Measurements from ENCODE around the gene PSMF1.
A peak's percentile ranks its signal among the peaks of the same experiment; 100 is the strongest.
"Not testable (repeated sequence)": the region's sequence is repeated elsewhere in the genome, so short reads cannot be mapped to it uniquely, and the experiment has no call there.

Gene PSMF1

DNA sequence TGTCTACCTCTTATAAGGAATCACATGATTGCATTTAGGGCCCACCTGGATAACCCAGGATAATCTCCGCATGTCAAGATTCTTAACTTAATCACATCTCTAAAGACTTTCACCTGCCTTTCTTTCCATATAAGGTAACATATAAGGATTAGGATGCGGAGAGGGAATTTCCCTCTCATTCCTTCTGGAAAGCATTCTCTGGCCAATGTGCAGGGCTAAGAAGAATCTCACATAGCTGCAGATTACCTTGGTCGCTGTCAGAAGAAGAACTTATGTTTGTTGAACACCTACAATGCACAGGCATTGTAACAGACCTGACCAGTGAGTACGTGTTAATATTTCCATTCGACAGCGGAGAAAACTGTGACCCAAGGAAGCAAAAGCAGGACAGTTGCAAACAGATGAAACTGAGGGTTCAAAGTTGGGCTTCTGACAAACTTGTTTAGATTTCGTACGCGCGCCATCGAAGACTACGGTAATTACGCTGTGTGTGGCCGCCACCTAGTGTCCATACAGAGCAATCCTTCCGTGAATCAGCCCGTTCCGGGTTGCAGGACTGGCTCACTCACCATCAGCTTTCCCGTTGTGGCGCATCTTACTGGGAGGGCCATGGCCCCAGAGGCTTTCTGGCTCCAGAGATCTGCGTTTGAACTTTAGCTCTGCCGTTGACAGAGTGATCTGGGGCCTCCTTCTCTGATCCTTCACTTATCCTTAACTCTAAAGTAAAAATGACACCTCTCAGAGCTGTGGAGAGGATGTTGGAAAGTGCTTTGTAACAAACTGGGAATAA, 94.4 kb downstream of the PSMF1 start:
- Histone ChIP-seq H4K20me1 (ENCODE audit: insufficient read depth, low read length) (no peaks in the 10 kb centered on the region), H3K9me3 (ENCODE audit: low read length) (no peaks in the 10 kb centered on the region), H3K4me1 (ENCODE audit: insufficient read depth, low read length, severe bottlenecking) (no peaks in the 10 kb centered on the region), H2AFZ (ENCODE audit: low read length) (no peak overlapping the region), H3K4me3 (ENCODE audit: low read depth, low read length, poor library complexity, severe bottlenecking) (no peak overlapping the region), H3K79me2 (ENCODE audit: insufficient read depth, low read length) (no peaks in the 10 kb centered on the region), H3F3A (ENCODE audit: insufficient read depth, low read length) (no peaks in the 10 kb centered on the region), H3K4me2 (ENCODE audit: low read length) (no peak overlapping the region), H3K27ac (ENCODE audit: low read depth, low read length, poor library complexity, severe bottlenecking) (no peak overlapping the region), H3K36me3 (ENCODE audit: insufficient read depth, low read length) (no peaks in the 10 kb centered on the region), H3K9me2 (ENCODE audit: low read depth, low read length) (no peaks in the 10 kb centered on the region), H3K9ac (ENCODE audit: low read length) (no peak overlapping the region), H3K27me3 (ENCODE audit: insufficient read depth, low read length) (no peaks in the 10 kb centered on the region)
- TF ChIP-seq, protein P1, sequence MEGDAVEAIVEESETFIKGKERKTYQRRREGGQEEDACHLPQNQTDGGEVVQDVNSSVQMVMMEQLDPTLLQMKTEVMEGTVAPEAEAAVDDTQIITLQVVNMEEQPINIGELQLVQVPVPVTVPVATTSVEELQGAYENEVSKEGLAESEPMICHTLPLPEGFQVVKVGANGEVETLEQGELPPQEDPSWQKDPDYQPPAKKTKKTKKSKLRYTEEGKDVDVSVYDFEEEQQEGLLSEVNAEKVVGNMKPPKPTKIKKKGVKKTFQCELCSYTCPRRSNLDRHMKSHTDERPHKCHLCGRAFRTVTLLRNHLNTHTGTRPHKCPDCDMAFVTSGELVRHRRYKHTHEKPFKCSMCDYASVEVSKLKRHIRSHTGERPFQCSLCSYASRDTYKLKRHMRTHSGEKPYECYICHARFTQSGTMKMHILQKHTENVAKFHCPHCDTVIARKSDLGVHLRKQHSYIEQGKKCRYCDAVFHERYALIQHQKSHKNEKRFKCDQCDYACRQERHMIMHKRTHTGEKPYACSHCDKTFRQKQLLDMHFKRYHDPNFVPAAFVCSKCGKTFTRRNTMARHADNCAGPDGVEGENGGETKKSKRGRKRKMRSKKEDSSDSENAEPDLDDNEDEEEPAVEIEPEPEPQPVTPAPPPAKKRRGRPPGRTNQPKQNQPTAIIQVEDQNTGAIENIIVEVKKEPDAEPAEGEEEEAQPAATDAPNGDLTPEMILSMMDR (IDR thresholded peaks at IDR 0.05; ENCODE audit: low read length) = peak; percentile 75
- TF ChIP-seq EZH2 (IDR thresholded peaks at IDR 0.05; ENCODE audit: borderline replicate concordance, low read length) = no peak

DNA sequence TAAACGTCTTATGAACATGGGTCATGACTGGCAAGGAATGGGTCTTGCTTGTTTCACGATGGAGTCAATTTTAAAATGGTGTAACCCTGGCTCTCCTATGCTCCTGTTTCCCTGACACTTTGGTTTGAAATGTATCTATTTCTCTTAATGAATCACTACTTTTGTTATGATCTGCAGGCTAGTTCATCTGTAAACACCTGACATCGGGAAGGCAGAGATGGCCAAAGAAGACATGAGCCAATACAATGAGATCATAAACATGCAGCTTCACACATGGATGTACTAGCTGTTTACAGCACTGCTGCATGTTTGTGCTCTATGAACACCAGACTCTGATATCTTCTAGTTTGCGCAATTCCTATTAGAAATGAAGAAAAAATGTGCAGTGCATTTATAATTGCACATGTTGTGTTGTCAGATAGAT, 96.4 kb downstream of the PSMF1 start:
- H3K9me2 ChIP-seq (ENCODE audit: low read depth, low read length) = no peaks in the 10 kb centered on the region
- H3F3A ChIP-seq (ENCODE audit: insufficient read depth, low read length) = no peaks in the 10 kb centered on the region
- H3K4me2 ChIP-seq (ENCODE audit: low read length) = no peak overlapping the region
- H3K36me3 ChIP-seq (ENCODE audit: insufficient read depth, low read length) = no peaks in the 10 kb centered on the region
- H3K4me3 ChIP-seq (ENCODE audit: low read depth, low read length, poor library complexity, severe bottlenecking) = no peak overlapping the region
- no peaks in the 10 kb centered on the region for H4K20me1 ChIP-seq (ENCODE audit: insufficient read depth, low read length)
- H2AFZ ChIP-seq (ENCODE audit: low read length) = no peak overlapping the region
- no peak for TF ChIP-seq EZH2 (IDR thresholded peaks at IDR 0.05; ENCODE audit: borderline replicate concordance, low read length)
- TF ChIP-seq, protein P1 (IDR thresholded peaks at IDR 0.05; ENCODE audit: low read length) = no peak
- no peaks in the 10 kb centered on the region for H3K27me3 ChIP-seq (ENCODE audit: insufficient read depth, low read length)
- no peak overlapping the region for H3K27ac ChIP-seq (ENCODE audit: low read depth, low read length, poor library complexity, severe bottlenecking)
- no peak overlapping the region for H3K9ac ChIP-seq (ENCODE audit: low read length)
- H3K9me3 ChIP-seq (ENCODE audit: low read length) = no peaks in the 10 kb centered on the region
- H3K79me2 ChIP-seq (ENCODE audit: insufficient read depth, low read length) = no peaks in the 10 kb centered on the region
- no peaks in the 10 kb centered on the region for H3K4me1 ChIP-seq (ENCODE audit: insufficient read depth, low read length, severe bottlenecking)

DNA sequence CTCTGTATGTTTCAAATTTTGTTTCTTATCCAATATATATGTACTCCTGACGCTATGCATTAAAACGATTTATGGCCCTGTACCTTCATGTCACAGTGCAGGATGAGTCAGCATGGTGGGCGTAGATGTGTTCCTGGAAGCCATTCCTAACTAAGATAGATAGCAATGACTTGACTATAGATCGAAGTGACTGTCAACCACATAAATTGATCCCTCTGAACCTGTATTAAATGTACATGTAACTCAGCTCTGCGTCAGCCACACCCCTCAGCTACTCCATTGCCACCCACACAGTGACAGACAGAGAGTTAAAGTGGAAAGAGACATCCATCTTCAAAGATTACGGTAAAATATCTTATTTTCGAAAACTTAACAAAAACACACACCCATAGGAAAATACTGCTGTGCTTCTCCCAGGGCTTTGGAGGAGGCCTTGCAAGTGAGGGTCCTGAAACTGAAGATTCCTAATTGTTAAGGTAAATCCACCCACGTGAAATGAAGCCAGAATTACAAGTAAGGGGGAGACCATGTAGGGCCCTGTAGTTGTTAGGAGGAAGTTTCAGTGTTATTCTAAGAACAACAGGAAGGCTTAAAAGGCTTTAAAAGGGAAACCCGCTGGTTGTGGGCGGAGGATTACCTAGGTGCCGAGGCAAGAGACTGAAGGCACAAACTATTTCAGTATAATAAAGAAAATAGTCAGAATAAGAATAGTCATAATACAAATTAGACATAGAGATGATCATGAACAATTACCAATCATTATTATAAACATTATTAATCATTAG, 97.2 kb downstream of the PSMF1 start:
- Histone ChIP-seq H3K79me2 (ENCODE audit: insufficient read depth, low read length) (no peaks in the 10 kb centered on the region), H3K4me1 (ENCODE audit: insufficient read depth, low read length, severe bottlenecking) (no peaks in the 10 kb centered on the region), H3K9me3 (ENCODE audit: low read length) (no peaks in the 10 kb centered on the region), H3K9ac (ENCODE audit: low read length) (no peak overlapping the region), H3K4me3 (ENCODE audit: low read depth, low read length, poor library complexity, severe bottlenecking) (no peak overlapping the region), H3K4me2 (ENCODE audit: low read length) (no peak overlapping the region), H3K27ac (ENCODE audit: low read depth, low read length, poor library complexity, severe bottlenecking) (no peak overlapping the region), H2AFZ (ENCODE audit: low read length) (no peak overlapping the region), H3K36me3 (ENCODE audit: insufficient read depth, low read length) (no peaks in the 10 kb centered on the region), H3K27me3 (ENCODE audit: insufficient read depth, low read length) (no peaks in the 10 kb centered on the region), H3K9me2 (ENCODE audit: low read depth, low read length) (no peaks in the 10 kb centered on the region), H4K20me1 (ENCODE audit: insufficient read depth, low read length) (no peaks in the 10 kb centered on the region), H3F3A (ENCODE audit: insufficient read depth, low read length) (no peaks in the 10 kb centered on the region)
- no peak for TF ChIP-seq EZH2 (IDR thresholded peaks at IDR 0.05; ENCODE audit: borderline replicate concordance, low read length)
- TF ChIP-seq, protein P1 (IDR thresholded peaks at IDR 0.05; ENCODE audit: low read length) = no peak

DNA sequence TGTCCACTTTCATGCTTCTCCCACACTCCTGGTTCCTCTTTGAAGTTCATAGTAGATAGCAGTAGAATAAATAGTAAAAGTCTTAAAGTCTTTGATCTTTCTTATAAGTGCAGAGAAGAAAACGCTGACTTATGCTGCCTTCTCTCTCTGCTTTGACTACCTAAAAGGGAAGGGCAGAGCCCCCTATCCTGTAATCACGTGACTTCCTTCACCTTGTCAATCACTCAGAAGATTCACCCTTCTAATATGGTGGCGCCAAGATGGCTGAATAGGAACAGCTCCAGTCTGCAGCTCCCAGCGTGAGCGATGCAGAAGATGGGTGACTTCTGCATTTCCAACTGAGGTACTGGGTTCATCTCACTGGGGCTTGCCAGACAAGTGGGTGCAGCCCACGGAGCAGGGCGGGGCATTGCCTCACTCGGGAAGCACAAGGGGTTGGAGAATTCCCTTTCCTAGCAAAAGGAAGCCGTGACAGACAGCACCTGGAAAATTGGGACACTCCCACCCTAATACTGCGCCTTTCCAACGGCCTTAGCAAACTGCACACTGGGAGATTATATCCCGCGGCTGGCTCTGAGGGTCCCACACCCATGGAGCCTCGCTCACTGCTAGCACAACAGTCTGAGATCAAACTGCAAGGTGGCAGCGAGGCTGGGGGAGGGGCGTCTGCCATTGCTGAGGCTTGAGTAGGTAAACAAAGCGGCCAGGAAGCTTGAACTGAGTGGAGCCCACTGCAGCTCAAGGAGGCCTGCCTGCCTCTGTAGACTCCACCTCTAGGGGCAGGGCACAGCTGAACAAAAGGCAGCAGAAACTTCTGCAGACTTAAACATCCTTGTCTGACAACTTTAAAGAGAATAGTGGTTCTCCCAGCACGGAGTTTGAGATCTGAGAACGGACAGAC, 98.4 kb downstream of the PSMF1 start:
- H3K36me3 ChIP-seq (ENCODE audit: insufficient read depth, low read length); H3F3A ChIP-seq (ENCODE audit: insufficient read depth, low read length); H4K20me1 ChIP-seq (ENCODE audit: insufficient read depth, low read length); H3K4me2 ChIP-seq (ENCODE audit: low read length); H3K9me3 ChIP-seq (ENCODE audit: low read length); H3K9me2 ChIP-seq (ENCODE audit: low read depth, low read length); H3K4me1 ChIP-seq (ENCODE audit: insufficient read depth, low read length, severe bottlenecking); H3K79me2 ChIP-seq (ENCODE audit: insufficient read depth, low read length); H3K27ac ChIP-seq (ENCODE audit: low read depth, low read length, poor library complexity, severe bottlenecking); H3K4me3 ChIP-seq (ENCODE audit: low read depth, low read length, poor library complexity, severe bottlenecking); H2AFZ ChIP-seq (ENCODE audit: low read length); H3K27me3 ChIP-seq (ENCODE audit: insufficient read depth, low read length); H3K9ac ChIP-seq (ENCODE audit: low read length): not testable (repeated sequence)

Data from OCI-LY1 (cell line).